ENCODE data around the gene MACROD2.

DNA sequence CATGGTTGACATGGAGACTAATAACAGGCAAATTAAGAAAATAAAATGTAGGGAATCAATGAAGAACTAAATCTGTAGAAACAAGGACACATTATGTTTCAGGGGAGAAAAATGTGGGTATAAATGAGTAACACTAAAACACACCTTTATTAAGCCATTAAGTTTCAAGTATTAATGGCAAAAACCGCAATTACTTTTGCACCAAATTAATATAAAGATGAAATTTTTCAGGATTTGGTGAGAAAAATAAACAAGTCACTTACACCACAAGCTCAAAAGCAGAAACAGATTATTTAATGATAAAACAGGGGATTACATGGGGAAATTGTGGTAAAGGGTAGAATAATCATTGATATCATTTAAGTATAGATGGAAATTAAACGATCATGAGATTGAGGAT, 1135.9 kb downstream of the MACROD2 start:
- TF ChIP-seq, protein P1, sequence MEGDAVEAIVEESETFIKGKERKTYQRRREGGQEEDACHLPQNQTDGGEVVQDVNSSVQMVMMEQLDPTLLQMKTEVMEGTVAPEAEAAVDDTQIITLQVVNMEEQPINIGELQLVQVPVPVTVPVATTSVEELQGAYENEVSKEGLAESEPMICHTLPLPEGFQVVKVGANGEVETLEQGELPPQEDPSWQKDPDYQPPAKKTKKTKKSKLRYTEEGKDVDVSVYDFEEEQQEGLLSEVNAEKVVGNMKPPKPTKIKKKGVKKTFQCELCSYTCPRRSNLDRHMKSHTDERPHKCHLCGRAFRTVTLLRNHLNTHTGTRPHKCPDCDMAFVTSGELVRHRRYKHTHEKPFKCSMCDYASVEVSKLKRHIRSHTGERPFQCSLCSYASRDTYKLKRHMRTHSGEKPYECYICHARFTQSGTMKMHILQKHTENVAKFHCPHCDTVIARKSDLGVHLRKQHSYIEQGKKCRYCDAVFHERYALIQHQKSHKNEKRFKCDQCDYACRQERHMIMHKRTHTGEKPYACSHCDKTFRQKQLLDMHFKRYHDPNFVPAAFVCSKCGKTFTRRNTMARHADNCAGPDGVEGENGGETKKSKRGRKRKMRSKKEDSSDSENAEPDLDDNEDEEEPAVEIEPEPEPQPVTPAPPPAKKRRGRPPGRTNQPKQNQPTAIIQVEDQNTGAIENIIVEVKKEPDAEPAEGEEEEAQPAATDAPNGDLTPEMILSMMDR (IDR thresholded peaks at IDR 0.05): no peak
- TF ChIP-seq POLR2A (IDR thresholded peaks at IDR 0.05): no peak

All from body of pancreas (tissue), 4 donors.